ENCODE data around the gene SPTLC3.
A peak's percentile ranks its signal among the peaks of the same experiment; 100 is the strongest.
"Not testable (repeated sequence)": the region's sequence is repeated elsewhere in the genome, so short reads cannot be mapped to it uniquely, and the experiment has no call there.

Gene SPTLC3

DNA sequence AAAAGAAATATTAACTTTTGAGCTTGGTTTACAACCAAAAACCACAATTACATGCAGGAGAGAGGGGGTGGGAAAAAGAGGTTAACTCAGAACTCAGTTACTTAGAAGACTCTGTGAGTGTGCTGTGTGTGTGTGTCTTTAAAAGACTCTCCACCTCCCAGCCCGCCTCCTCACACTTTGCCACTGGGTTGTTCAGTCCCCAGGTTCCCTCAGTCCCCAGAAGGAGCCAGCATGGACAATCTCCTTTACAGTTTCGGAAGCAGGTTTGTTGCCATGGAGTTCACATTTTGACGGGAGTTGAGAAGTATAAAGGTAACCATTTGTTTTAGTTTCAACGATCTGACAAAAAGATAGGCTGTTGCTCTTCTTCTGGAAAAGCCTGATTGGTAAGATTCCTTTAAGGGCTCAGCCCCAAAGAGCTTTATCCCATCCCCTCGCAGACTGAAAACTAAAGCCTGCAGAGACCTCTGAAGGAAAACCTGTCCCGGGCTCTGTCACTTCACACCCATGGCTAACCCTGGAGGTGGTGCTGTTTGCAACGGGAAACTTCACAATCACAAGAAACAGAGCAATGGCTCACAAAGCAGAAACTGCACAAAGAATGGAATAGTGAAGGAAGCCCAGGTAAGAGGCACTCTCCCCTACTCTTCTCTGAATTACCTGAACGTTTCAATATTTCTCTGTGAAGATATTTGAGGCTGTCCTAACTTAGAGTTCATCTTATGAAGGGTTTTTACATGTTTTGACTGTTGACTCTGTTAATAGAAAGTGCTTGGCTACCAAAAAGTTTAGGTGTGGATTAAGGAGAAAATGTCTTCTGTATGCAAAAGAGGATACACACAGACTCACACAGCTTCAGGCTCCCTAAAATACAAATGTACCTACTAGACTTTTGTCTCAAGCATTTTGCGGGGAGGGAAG, at the start of gene SPTLC3:
Gene SPTLC3, plus strand, starts transcription at position 212 of the 921 bp plus-strand sequence. Its CDS starts 296 bp downstream, at position 508.
- DNase-seq, result no peak

DNA sequence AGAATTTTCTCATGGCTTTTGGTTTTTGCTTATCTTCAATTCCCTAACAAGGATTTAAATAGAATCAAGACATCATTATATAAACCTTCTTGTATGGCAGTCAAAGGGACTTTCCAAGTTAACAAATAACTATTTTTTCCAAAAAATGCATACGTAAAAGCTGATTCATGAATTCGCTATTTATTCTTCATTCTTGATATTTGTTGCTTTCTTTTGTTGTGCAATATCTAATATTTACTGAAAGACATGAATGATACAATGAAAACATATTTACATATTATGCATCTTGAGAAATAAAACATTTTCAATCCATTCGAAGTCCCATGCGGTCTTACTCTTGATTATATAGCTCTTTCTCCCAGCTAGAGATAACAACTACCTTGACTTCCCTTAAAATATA, 47.0 kb upstream of the SPTLC3 start:
- no peak for DNase-seq

DNA sequence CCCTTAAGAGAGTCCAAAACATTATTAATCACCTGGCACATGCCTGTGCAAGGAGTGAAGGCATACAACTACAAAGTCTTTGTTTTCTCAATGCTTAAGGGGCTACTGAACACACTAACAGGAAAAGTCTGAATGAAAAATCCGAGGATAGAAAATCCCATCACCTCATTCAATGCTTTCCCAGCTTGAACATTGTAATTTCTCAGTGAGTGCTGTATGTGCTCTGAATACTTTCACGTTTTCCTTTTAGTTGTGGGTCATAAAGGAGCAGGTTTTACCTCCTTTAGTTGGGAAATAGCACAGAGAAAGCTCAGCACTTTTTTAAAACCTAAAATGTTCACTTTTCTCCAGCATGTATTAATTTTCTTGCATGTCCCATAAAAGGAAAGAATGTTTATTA, 45.9 kb upstream of the SPTLC3 start:
- no peak for DNase-seq

DNA sequence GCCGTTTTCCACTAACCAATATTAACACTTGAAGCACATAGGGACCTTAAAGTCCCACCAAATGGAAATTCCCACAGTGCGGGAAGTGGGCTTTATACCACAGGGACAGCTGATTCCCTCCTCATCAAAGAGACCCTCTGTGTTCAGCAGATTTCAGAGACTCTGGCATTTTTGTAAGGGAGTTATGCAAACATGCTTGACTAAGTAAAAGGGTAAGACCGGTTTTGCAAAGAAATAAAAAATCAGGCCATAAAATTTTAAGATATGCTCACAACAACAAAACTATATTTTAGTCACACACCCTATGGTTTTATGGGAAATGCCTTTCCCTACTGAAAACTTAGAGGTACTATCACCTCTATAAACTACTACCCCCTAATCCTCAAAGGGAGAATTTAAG, 45.4 kb upstream of the SPTLC3 start:
- no peak for DNase-seq

DNA sequence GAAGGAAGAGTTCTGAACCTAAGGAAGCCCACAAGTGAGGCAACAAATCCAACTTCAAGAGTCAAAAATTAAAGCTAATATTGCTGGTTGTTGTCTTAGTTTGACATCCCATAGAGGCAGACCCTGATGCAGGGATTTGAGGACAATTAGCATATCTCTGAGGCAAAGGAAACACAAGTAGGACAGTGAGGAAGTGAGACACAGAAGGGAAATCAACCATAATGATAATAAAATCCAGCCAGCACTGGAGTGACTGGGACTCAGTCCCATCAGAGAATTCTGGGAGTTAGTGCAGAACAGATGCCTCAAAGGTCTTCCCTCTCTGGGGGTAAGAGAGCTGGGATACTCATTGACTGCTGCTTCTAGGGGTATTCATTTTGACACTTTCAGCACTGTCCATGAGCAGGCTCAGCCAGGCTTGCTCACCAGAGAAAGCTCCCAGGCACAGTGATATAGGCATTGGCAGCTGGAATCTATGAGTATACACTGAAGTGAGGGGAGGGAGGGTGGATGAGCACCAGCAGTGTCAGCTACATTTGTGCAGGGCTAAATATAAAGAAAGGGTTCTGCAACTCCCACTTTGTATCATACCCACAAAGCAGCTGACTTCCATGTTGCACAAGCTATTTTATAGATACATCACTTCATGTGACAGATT, 43.4 kb upstream of the SPTLC3 start:
- no peak for DNase-seq

DNA sequence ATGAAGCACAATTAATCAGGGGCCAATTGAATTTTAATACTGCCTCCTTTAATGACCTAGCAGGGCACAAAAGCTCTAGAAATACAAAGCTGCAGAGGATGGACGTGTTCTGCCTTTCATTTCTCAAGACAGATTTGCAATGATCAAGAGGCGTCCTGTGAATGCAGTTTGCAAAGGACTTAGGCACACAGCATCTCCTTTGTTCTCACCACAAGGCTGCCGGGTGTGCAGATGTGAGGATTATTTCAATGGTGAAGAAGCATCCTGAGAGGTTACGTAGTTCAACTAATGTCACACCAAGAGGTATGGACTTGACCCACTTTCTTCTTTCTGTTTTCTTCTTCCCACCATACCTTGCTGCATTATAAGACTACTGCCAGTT, 42.9 kb upstream of the SPTLC3 start:
- DNase-seq, result no peak

DNA sequence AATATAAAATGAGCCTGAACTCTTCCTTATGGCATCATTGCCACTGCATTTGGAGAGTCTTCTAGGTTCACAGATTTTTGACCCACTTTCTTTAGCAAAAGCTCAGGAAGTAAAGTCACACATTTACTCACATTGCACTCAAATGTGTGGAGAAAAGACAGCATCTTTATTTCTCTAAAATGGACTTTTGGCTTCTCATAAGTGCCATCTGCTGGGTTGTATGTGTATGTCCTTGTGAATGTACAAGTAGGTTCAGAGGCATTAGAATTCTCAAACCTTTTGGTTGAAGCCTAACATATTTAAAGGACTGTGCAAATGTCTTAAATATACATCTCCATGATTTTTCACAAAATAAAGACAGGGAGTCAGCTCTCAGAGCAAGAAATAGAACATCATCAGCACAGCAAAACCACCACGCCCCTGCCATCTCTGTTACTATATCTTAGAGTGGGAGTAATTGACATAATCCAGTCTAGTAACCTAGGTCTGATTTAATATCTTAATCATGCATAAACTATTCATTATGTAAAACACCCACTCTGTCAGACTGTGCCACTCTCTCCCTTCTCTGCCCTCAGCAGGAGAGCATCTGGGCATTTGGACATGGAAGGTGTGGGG, 42.2 kb upstream of the SPTLC3 start:
- DNase-seq, result no peak

DNA sequence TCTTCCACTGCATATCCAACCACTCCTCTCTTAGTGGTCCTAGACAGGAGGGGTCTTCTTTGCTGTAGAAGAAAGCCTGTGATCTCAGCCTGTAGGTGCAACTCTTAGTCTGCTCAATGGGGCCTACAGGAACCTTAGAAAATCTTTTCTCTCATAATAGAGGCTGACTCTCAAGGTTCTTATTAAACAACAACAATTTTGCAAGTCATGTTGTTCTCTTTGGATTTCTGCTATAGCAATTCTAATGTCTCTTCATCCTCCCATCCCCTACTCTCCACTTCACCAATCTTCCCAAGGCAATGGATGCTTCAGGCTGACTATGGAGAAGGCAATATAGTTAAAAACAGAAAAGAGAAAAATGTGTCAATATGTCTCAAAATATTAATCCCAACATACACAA, 40.8 kb upstream of the SPTLC3 start:
- no peak for DNase-seq

DNA sequence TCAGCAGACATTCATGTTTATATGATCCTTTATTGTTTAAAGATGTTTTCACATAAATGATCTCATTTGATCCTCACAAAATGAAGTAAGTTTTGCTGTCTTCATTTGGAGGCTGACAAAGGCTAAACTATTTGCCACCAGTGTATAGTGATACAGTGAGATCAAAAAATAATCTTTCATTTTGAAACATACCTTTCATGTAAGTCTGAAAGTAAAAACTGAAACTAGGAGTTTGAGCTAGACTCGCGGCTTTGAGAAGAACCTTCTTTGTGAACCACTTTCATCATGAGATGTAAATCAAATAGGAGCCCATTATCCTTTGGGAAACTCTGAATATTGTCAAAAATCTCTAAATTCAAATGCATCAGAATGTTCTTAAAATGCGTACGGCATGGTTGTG, 40.3 kb upstream of the SPTLC3 start:
- DNase-seq, result no peak

- no peak for DNase-seq
Measured at GRCh38 chr20:12969071-12969669, 39.6 kb upstream of the SPTLC3 start.

- DNase-seq, result peak in 1 of 2 experiments; percentile 0
Measured at GRCh38 chr20:12970372-12970821, 38.4 kb upstream of the SPTLC3 start.

GRCh38 chr20:12975833-12976608, 32.8 kb upstream of the SPTLC3 start:
- no peak for DNase-seq

GRCh38 chr20:12976720-12977309, 32.0 kb upstream of the SPTLC3 start:
- no peak for DNase-seq

DNA sequence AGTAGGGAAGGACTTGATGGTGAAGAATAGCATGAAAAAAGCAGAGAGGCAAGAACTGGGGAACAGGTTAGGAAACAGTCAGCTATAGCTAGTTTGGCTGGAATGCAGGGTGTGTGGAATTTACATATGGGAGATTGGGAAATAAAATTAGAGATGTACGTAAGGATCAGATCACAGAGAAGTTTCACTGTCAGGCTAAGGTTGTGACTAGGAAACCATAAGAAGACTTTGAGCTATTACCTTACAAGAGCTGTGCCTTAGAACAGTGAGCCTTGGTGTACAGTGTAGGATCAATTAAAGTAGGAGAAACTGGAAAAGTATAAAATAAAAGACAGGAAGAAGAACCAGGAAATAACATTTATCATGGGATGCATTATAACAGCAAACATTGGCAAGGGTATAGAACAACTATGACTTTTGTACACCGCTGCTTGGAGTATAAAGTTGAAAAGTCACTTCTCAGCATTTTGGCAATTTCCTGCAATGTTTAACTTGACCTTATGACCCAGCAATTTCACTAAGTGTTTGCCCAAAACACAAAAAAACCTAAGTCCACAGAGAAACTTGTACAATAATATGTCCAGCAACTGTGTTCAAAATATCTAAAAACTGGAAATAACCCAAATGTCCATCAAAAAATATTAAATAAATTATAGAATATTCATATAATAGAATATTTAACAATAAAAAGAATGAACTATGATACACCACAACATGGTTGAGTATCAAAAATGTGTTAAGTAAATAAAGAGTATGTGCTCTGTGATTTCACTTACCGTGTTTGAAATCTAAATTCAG, 31.2 kb upstream of the SPTLC3 start:
- DNase-seq, result no peak

DNA sequence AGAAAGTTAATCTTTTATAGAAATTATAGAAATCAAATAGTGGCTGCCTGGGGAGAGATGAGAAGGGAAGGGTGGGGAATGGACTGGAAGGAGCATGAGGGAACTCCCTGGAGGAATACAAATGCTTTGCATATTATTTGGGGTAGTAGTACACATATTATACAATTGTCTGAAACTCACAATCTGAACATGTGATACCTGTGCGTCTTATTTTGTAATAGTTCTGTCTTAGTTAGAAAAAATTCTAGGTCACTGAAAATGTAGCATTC, 30.7 kb upstream of the SPTLC3 start:
- DNase-seq, result no peak

DNA sequence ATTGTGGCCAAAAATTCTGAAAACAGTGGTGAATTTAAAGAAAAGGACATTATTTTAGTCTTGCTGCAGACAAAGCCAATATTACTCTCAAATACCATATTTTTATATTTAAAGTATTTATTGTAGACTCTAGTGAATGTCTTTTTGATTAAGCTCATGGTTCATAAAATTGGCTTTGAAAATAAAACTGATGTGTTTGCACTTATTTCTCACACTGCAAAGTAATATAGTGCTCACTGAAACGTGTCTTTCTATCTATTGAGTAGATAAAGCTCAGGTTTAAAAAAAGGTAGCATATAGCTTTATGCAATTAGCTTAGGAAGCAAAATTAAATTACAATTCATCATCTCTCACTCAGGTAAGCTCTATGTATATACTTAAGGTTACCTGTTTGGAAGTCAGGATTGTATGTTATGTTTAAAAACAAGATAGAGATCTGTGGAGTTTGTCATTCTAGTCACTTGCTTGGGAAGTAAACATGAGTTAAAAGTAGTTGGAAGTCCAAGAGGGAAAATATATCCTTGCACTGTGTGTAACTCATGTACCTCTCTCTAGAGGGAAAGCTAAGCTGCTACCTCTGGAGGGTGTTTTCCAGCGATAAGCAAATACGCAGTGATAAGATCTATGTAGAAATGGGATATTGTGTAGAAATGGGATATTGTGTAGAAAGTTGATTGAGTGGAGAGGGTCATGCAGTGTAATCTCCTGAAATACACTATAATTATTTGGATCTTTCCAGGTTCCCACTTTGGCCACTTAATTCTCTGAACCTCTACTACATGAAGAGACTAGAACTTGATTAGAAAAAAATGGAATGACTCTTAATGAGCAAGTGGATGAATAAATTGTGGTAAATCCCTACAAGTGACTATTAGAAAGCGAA, 29.9 kb upstream of the SPTLC3 start:
- DNase-seq, result no peak

- not testable (repeated sequence) for DNase-seq
Measured at GRCh38 chr20:12979713-12980112, 29.1 kb upstream of the SPTLC3 start.

GRCh38 chr20:12982098-12982497, 26.7 kb upstream of the SPTLC3 start:
- DNase-seq, result no peak

DNA sequence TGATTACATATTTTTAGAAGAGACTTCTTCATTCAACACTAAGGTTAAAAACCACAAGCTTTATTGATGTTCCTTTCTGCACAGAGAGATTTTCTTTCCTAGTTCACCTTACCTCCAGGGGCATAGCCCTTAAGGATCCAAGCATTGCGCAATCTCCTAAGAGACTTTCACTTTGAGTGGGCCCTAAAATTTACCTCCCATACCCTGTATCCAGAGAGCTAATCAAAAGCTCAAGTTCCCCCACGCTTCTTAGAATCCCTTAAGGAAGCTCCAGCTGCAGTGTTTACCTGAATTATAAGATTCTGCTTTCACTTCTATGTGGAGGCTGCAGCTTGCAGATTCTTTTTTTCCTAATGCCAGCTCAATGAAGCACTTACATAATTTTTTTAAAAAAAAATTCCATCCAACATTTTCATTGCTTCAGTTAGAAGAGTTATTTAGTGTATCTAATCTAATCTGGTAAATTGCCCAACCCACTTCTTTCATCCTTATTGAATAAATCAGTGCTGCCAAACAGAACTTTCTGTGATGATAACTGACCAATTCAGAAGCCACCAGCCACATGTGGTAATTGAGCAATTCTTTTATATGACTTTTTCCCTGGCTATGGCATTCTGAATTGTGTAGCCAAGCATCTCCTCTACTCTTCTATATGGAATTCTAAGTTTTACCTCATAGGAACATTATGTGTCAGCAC, 24.6 kb upstream of the SPTLC3 start:
- no peak for DNase-seq

- no peak for DNase-seq
Measured at GRCh38 chr20:12984863-12985262, 23.9 kb upstream of the SPTLC3 start.
